ENCODE measurements around the gene LMX1B. TPM values are rescaled to one million over a fixed set of nuclear protein-coding genes. Genes with fewer than 3 reads are reported as not detected.

The LMX1B gene
- total RNA-seq, 1 experiment from 2014 or later = 2.6 TPM

GRCh38 chr9:126646162-126646561, 32.4 kb downstream of the LMX1B start:
- no peak overlapping the region for H3K4me3 ChIP-seq (ENCODE audit: low read depth in 2 of 2, low read length in 2 of 2)
- CTCF ChIA-PET = no interaction called here
- H3K9me3 ChIP-seq (ENCODE audit: control insufficient read depth, insufficient read depth, low read depth, low read length) = no peaks in the 10 kb centered on the region
- no TSS peak for BruUV-seq (replicated peaks)
- ATAC-seq = no peak
- H3K4me1 ChIP-seq (ENCODE audit: control insufficient read depth, insufficient read depth, low read length) = no peaks in the 10 kb centered on the region
- DNase-seq (ENCODE audit: low read depth, low spot score) = no peak
- POLR2A ChIA-PET = no interaction called here
- in situ Hi-C loops (cut with HindIII; ENCODE audit: low pct_unique_long_range_greater_than_20kb, low sequenced_read_pairs) (no loop called here), intact Hi-C loops (cut with micrococcal nuclease; ENCODE audit: unreplicated experiment) (no loop called here)
- H3K27ac ChIP-seq (ENCODE audit: low read length) = no peak overlapping the region
- H3K36me3 ChIP-seq (ENCODE audit: control insufficient read depth, insufficient read depth, low read length) = no peaks in the 10 kb centered on the region
- TF ChIP-seq REST (IDR thresholded peaks at IDR 0.05; ENCODE audit: insufficient read depth in 1 of 2, low read depth in 2 of 2, low read length in 1 of 2) = no peak
- TF ChIP-seq SIN3A (IDR thresholded peaks at IDR 0.05; ENCODE audit: borderline replicate concordance, insufficient read depth, low read depth, low read length) = no peak
- no peak for TF ChIP-seq CTCF (IDR thresholded peaks at IDR 0.05)
- TF ChIP-seq TCF7L2 (IDR thresholded peaks at IDR 0.05; ENCODE audit: low read depth, low read length) = no peak
- TF ChIP-seq POLR2AphosphoS5 (IDR thresholded peaks at IDR 0.05; ENCODE audit: low read depth, low read length) = no peak
- no peaks in the 10 kb centered on the region for H3K27me3 ChIP-seq (ENCODE audit: control insufficient read depth, insufficient read depth, low read length)

- TF ChIP-seq CTCF (IDR thresholded peaks at IDR 0.05) (no peak), REST (IDR thresholded peaks at IDR 0.05; ENCODE audit: insufficient read depth in 1 of 2, low read depth in 2 of 2, low read length in 1 of 2) (no peak), POLR2AphosphoS5 (IDR thresholded peaks at IDR 0.05; ENCODE audit: low read depth, low read length) (no peak), SIN3A (IDR thresholded peaks at IDR 0.05; ENCODE audit: borderline replicate concordance, insufficient read depth, low read depth, low read length) (no peak), TCF7L2 (IDR thresholded peaks at IDR 0.05; ENCODE audit: low read depth, low read length) (no peak)
- intact Hi-C loops (cut with micrococcal nuclease; ENCODE audit: unreplicated experiment) (no loop called here), in situ Hi-C loops (cut with HindIII; ENCODE audit: low pct_unique_long_range_greater_than_20kb, low sequenced_read_pairs) (no loop called here)
- BruUV-seq (replicated peaks) = no TSS peak
- Histone ChIP-seq H3K9me3 (ENCODE audit: control insufficient read depth, insufficient read depth, low read depth, low read length) (no peaks in the 10 kb centered on the region), H3K4me3 (ENCODE audit: low read depth in 2 of 2, low read length in 2 of 2) (no peak overlapping the region), H3K4me1 (ENCODE audit: control insufficient read depth, insufficient read depth, low read length) (no peaks in the 10 kb centered on the region), H3K36me3 (ENCODE audit: control insufficient read depth, insufficient read depth, low read length) (no peaks in the 10 kb centered on the region), H3K27me3 (ENCODE audit: control insufficient read depth, insufficient read depth, low read length) (no peaks in the 10 kb centered on the region), H3K27ac (ENCODE audit: low read length) (no peak overlapping the region)
- ATAC-seq (no peak), DNase-seq (ENCODE audit: low read depth, low spot score) (no peak)
- ChIA-PET CTCF (interaction anchor here (1.0 kb wide), 1 partner anchor 59 kb away, joined by 3 read pairs; no protein-coding TSS in a partner anchor), POLR2A (no interaction called here)
Measured at GRCh38 chr9:126647585-126648411, 34.1 kb downstream of the LMX1B start.
